Smooth muscle cell (in vitro differentiated cells): Measurements from ENCODE around the gene RAET1E. TPM values are rescaled to one million over a fixed set of nuclear protein-coding genes. Genes with fewer than 3 reads are reported as not detected.
A peak's percentile ranks its signal among the peaks of the same experiment; 100 is the strongest.
"Not testable (repeated sequence)": the region's sequence is repeated elsewhere in the genome, so short reads cannot be mapped to it uniquely, and the experiment has no call there.

Experiments
- DNase-seq: peaks from one replicate; lab custom pipeline; 2025; ENCODE audit not compliant: unreplicated experiment; lab: John Stamatoyannopoulos, UW
- H2AFZ ChIP-seq: fragments of 200-600 bp; sonication (generic); 2 replicates; pipeline ENCODE4 v1.6.0; 2016; ENCODE audit warnings: antibody characterized with exemption, low read depth, mild to moderate bottlenecking
- H3F3A ChIP-seq: fragments of 200-600 bp; sonication (generic); 2 replicates; pipeline ENCODE4 v1.6.0; 2017; ENCODE audit warnings: antibody characterized with exemption, low read depth
- H3K27ac ChIP-seq: fragments of 200-600 bp; sonication (generic); 2 replicates; pipeline ENCODE4 v1.5.1; 2016; ENCODE audit warnings: low read depth, mild to moderate bottlenecking
- H3K27me3 ChIP-seq: fragments of 200-600 bp; sonication (generic); 2 replicates; pipeline ENCODE4 v1.6.1; 2016; ENCODE audit warnings: low read depth, mild to moderate bottlenecking
- H3K36me3 ChIP-seq: fragments of 200-600 bp; sonication (generic); 2 replicates; pipeline ENCODE4 v1.5.1; 2016; ENCODE audit warnings: low read depth
- H3K4me1 ChIP-seq: fragments of 200-600 bp; sonication (generic); 2 replicates; pipeline ENCODE4 v1.5.1; 2016; ENCODE audit warnings: low read depth
- H3K4me2 ChIP-seq: fragments of 200-600 bp; sonication (generic); 2 replicates; pipeline ENCODE4 v1.6.0; 2016; ENCODE audit warnings: mild to moderate bottlenecking
- H3K4me3 ChIP-seq: fragments of 200-600 bp; sonication (generic); 2 replicates; pipeline ENCODE4 v1.5.1; 2016; ENCODE audit warnings: mild to moderate bottlenecking
- H3K79me2 ChIP-seq: fragments of 200-600 bp; sonication (generic); 2 replicates; pipeline ENCODE4 v1.6.0; 2016; ENCODE audit warnings: low read depth, mild to moderate bottlenecking
- H3K9ac ChIP-seq: fragments of 200-600 bp; sonication (generic); 2 replicates; pipeline ENCODE4 v1.6.0; 2016; ENCODE audit warnings: low read depth
- H3K9me3 ChIP-seq: fragments of 200-600 bp; sonication (generic); replicated peaks from 2 replicates; pipeline ENCODE4 v1.5.1; 2016; ENCODE audit warnings: low read depth
- H4K20me1 ChIP-seq: fragments of 200-600 bp; sonication (generic); 2 replicates; pipeline ENCODE4 v1.6.0; 2016; ENCODE audit warnings: low read depth
- WGBS: methylation state at CpG from one replicate; pipeline ENCODE4 v1.1.7; 2016; ENCODE audit warnings: low lambda C conversion rate; 5-methylcytosine and 5-hydroxymethylcytosine counted together
- polyA plus RNA-seq: library from polyadenylated mRNA; unstranded; fragments of >200 nt; fragmentation: Nextera tagmentation; extraction: Ambion mirVana; gene quantifications from 2 replicates; pipeline ENCODE4 v1.2.1, GENCODE V29; 2016
- total RNA-seq: library from RNA; depleted of rRNA; stranded (reverse); fragments of >200 nt; gene quantifications from 2 replicates; pipeline ENCODE4 v1.2.3, GENCODE V29; 2014
- TF ChIP-seq, protein P1 (sequence below): fragments of 200-600 bp; sonication (generic); IDR thresholded peaks from 2 replicates; pipeline ENCODE4 v1.5.1; 2017; ENCODE audit warnings: borderline replicate concordance, mild to moderate bottlenecking, antibody characterized with exemption; ENCODE audit not compliant: insufficient read depth, poor library complexity, severe bottlenecking

The RAET1E gene
- total and polyA plus RNA-seq, 2 experiments from 2014 or later, result not detected

DNA sequence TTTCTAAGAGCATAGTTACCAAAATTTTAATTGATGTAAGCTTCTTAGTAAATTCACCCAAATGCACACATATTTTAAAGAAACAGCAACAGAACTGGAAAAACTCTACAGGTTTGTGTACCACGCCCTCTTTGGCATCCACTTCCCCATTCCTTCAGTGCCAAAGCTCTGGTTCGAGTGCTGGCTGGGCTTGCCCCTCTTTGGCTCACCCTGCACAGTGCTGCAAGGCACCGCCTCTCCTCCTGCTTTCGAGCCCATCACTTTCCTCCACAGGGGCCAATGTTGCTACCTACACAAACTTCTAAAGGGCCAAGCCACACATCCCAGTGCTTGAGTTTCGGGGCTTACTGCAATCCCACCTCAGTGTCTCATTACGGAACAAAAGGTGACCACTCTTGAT is 43.4 kb downstream of the RAET1E start:
- Histone ChIP-seq H3K9ac (peak overlapping the region; percentile 67), H3K4me1 (peaks cover 21% of the 10 kb centered on the region), H3K27ac (peak overlapping the region; percentile 97), H3K4me3 (no peak overlapping the region), H3F3A (peaks cover 28% of the 10 kb centered on the region), H3K79me2 (peaks cover 41% of the 10 kb centered on the region), H3K36me3 (no peaks in the 10 kb centered on the region), H3K27me3 (no peaks in the 10 kb centered on the region), H4K20me1 (no peaks in the 10 kb centered on the region), H3K4me2 (peak overlapping the region; percentile 81), H3K9me3 (no peaks in the 10 kb centered on the region), H2AFZ (no peak overlapping the region)
- DNase-seq, result no peak
- TF ChIP-seq, protein P1, sequence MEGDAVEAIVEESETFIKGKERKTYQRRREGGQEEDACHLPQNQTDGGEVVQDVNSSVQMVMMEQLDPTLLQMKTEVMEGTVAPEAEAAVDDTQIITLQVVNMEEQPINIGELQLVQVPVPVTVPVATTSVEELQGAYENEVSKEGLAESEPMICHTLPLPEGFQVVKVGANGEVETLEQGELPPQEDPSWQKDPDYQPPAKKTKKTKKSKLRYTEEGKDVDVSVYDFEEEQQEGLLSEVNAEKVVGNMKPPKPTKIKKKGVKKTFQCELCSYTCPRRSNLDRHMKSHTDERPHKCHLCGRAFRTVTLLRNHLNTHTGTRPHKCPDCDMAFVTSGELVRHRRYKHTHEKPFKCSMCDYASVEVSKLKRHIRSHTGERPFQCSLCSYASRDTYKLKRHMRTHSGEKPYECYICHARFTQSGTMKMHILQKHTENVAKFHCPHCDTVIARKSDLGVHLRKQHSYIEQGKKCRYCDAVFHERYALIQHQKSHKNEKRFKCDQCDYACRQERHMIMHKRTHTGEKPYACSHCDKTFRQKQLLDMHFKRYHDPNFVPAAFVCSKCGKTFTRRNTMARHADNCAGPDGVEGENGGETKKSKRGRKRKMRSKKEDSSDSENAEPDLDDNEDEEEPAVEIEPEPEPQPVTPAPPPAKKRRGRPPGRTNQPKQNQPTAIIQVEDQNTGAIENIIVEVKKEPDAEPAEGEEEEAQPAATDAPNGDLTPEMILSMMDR, result no peak
- 75% methylated on average over 6 of the region's 6 CpGs for WGBS

DNA sequence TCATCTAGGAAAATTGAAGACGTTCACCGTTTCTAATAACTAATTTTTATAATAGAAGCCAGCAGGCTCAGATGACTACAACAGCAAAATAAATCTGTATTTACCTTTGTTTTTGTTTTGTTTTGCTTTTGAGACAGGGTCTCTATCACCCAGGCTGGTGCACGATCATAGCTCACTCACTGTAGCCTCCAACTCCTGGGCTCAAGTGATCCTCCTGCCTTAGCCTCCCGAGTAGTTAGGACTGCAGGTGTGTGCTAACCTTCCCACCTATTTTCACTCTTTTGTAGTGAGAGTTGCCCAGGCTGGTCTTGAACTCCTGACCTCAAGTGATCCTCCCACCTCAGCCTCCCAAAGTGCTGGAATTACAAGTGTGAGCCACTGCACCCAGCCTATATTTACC is 43.9 kb downstream of the RAET1E start:
- H3K36me3 ChIP-seq, H3K27me3 ChIP-seq, H4K20me1 ChIP-seq, H3K9me3 ChIP-seq, H3K4me3 ChIP-seq, H2AFZ ChIP-seq, DNase-seq: not testable (repeated sequence)
- WGBS, result 94% methylated on average over 4 of the region's 4 CpGs
- H3K9ac ChIP-seq, result peak overlapping the region; percentile 67
- H3K79me2 ChIP-seq, result peaks cover 41% of the 10 kb centered on the region
- peaks cover 28% of the 10 kb centered on the region for H3F3A ChIP-seq
- H3K4me2 ChIP-seq, result peak overlapping the region; percentile 81
- H3K4me1 ChIP-seq, result peaks cover 20% of the 10 kb centered on the region
- peak overlapping the region; percentile 97 for H3K27ac ChIP-seq

DNA sequence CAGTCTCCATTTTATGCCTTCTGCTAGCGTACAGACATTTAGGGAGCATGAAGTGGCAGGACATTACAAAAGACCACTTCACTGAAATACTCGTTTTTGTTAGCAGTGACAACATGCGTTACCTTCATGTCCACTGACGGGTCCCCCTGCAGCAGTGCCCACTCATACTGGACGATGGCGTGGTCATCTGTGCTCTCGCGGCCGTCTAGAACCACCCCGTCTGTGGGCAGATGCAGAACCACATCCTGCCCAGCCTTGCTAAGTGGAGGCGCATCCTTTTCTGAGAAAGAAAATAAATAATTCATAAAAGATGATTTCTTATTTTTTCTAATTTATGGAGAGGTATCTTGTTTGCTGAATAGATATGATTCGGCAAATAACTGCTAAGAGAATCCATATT is 45.0 kb downstream of the RAET1E start:
- Histone ChIP-seq H3K27ac (peak overlapping the region; percentile 97), H3K27me3 (no peaks in the 10 kb centered on the region), H3F3A (peaks cover 38% of the 10 kb centered on the region), H3K4me2 (peak overlapping the region; percentile 42), H3K9me3 (no peaks in the 10 kb centered on the region), H4K20me1 (no peaks in the 10 kb centered on the region), H3K79me2 (peaks cover 29% of the 10 kb centered on the region), H3K9ac (peak overlapping the region; percentile 7), H3K4me1 (peaks cover 20% of the 10 kb centered on the region), H2AFZ (no peak overlapping the region), H3K4me3 (no peak overlapping the region), H3K36me3 (no peaks in the 10 kb centered on the region)
- WGBS, result 80% methylated on average over 12 of the region's 12 CpGs
- no peak for DNase-seq
- TF ChIP-seq, protein P1, result no peak

DNA sequence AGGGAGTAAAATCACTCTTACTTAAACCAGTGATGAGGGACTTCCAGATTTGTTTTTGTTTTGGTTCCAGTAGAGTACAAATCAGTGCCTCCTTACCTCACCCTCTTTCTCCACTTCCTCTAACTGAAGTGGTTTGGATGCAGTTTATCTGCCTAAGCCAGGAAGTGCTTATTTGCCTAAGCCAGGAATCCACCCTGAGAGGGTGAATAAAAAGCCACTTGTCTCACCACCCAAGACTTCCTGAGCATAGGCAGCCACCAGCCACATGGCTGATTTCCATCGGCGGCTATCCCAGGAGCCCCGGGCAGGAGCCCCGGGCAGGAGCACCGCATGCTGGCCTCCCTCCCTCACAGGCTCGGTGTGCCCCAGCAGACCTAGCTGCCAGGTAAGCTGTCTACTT is 45.7 kb downstream of the RAET1E start:
- Histone ChIP-seq H3K9me3 (no peaks in the 10 kb centered on the region), H3K27ac (peak overlapping the region; percentile 97), H3K79me2 (peaks cover 23% of the 10 kb centered on the region), H3K36me3 (no peaks in the 10 kb centered on the region), H2AFZ (no peak overlapping the region), H3K4me3 (no peak overlapping the region), H3K4me2 (peak overlapping the region; percentile 42), H3K4me1 (peaks cover 22% of the 10 kb centered on the region), H3K9ac (peak overlapping the region; percentile 7), H3F3A (peaks cover 42% of the 10 kb centered on the region), H3K27me3 (no peaks in the 10 kb centered on the region), H4K20me1 (peaks cover 3% of the 10 kb centered on the region)
- WGBS, result 41% methylated on average over 6 of the region's 6 CpGs
- TF ChIP-seq, protein P1, result no peak
- no peak for DNase-seq
